GM19238 (cell line): ENCODE results near the gene F8.
A peak's percentile ranks its signal among the peaks of the same experiment; 100 is the strongest.
"Not testable (repeated sequence)": the region's sequence is repeated elsewhere in the genome, so short reads cannot be mapped to it uniquely, and the experiment has no call there.

Experiments used
- DNase-seq: peaks from one replicate; pipeline ENCODE4 v3.0.0; 2011; ENCODE audit warnings: low spot score; ENCODE audit not compliant: insufficient read length

F8 gene

DNA sequence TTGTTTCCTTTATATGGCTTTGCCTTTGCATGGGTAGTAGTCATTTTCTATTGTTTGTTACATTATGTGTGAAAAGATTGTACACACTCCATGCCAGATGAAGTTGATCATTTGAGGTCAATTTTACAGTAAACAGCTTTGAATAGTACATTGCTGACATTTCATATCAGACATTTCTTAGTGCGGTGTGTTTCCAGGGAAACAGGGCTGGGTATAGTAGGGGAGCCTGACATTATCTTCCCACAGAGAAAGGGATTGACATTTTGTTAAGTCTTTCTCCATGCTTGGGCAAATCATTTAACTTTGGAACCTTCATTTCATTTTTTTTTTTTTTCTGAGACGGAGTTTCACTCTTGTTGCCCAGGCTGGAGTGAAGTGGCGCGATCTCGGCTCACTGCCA lies 9.1 kb upstream of the F8 start:
- DNase-seq, result no peak

- DNase-seq, result no peak
These were observed 6.4 kb upstream of the F8 start for GRCh38 chrX:155028877-155029291.

- no peak for DNase-seq
These were observed 5.6 kb upstream of the F8 start for GRCh38 chrX:155028129-155028528.

- DNase-seq, result no peak
These were observed 5.1 kb upstream of the F8 start for GRCh38 chrX:155027509-155028066.

GRCh38 chrX:155026727-155027508 lies 4.4 kb upstream of the F8 start, which contains the start of gene FUNDC2:
TSS of gene FUNDC2 (plus strand) at chrX:155026844. CDS start at chrX:155026939, 95 bp downstream.
- peak; percentile 55 for DNase-seq

DNA sequence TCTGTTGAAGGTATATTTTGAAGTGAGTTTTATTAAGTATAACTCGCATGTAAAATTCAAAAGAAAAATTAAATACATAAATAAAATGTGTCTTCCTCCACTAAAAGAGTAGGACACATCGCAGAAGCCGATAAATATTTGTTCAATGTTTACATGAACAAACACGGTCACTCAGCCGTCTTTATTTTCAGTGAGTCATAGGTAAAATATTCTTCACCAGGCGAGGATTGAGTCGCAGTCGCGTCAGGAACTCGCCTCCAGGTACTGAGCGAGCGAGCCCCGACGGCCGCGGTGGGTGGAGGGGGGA lies 3.9 kb upstream of the F8 start:
- DNase-seq, result no peak

- no peak for DNase-seq
These were observed 1.6 kb upstream of the F8 start for GRCh38 chrX:155023907-155024833.

DNA sequence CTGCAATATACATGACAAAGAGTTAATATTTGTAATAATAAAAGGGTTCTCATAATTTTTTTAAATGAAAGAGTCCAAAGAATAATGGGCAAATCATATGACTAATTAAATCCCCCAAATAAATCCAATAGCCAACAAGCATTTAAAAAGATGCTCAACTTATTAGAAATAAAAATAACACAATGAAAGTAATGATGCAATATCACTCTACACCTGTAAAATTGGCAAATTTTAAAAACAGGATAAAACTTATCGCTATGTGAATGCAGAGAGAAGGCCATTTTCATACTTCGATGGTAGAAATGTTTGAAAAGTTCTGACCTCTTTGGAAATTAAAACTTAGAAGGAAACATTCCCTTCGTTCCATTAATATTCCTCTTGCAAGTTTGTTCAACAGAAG lies 1.9 kb downstream of the F8 start:
- DNase-seq, result no peak

DNA sequence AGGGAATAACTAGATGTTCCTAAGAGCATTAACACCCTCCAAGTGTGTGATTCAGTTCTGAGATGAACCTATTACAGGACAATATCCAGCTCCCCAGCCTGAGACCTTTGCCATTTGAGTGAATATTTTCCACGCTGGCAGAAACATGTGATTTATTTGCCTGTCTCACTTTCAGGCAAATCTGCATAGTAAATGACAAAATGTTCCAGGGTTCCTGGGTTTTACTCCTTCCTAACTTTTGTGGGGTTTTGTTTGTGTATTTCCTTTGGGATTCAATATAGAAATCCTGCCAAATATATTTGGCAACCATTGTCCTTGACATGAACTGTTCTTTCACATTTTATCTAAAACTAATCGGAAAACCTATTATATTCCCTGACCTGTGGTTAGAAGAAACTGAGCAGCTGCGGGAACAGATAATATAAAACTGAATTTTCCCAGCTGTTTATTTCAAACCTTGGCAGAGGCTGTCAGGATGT lies 12.5 kb downstream of the F8 start:
- DNase-seq, result no peak

- not testable (repeated sequence) for DNase-seq
These were observed 13.9 kb downstream of the F8 start for GRCh38 chrX:155008578-155008977.

- DNase-seq, result not testable (repeated sequence)
These were observed 15.4 kb downstream of the F8 start for GRCh38 chrX:155006913-155007671.

DNA sequence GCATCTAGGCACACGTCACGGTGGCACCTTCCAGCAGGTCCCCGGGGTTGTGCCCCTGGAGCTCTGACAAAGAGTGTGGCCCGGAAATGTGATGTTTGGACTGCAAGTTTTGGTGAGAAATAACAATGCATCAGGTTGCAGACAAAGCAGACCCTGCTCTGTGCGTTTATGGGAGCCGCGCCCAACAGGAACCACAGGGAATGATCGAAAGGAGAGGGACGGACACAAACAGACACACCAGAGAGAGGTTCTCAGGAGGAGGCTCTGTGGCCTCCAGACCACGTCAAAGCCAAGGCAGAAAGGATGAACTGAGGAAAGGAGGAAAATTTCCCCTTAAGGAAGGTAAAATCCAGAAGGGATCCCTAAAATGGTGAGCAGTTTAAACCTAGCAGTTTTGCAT lies 16.1 kb downstream of the F8 start:
- not testable (repeated sequence) for DNase-seq

- DNase-seq, result no peak
These were observed 17.3 kb downstream of the F8 start for GRCh38 chrX:155005190-155005589.

GRCh38 chrX:155001873-155002272 lies 20.6 kb downstream of the F8 start:
- no peak for DNase-seq

- no peak for DNase-seq
These were observed 21.7 kb downstream of the F8 start for GRCh38 chrX:155000841-155001240.

GRCh38 chrX:154998204-154998880 lies 24.2 kb downstream of the F8 start:
- no peak for DNase-seq

- DNase-seq, result no peak
These were observed 31.0 kb downstream of the F8 start for GRCh38 chrX:154991476-154991875.

GRCh38 chrX:154991039-154991438 lies 31.5 kb downstream of the F8 start:
- DNase-seq, result no peak

DNA sequence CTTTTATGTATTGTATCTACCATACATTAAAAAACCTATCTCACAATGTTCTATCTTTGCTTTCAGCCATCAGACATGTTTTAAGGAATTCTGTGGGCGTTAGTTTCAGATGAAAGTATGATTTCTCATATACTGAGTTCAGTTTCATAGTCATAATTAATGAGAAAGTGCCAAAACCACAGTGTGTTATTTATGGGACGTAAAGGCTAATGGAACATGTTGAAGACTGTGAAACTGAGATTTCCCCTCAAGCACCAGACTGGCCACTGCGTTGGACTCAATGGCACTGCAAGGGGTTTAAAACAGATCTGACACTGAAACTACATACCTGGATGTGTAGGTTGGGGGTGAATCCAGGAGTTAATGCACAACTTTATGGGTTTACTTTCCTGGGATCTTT lies 32.0 kb downstream of the F8 start:
- no peak for DNase-seq

DNA sequence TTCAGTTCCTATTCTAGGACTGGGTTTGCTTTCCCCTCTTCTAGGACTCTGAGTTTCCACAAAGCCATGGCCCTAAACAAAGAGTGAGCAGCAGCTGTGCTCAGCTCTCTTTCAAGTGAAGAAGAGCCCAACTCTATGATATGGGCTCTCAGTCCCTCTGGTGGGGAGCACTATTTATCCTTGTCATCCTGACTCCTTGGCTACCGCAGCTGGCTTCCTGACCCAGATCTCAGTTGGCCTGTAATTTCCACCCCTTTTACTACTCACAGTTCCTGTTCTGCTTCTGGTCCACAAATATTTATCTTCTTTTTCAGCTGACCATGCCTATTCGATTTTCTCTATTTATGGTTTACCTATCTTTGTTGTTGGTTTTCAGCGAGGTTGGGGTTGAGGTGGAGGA lies 33.8 kb downstream of the F8 start:
- DNase-seq, result no peak

GRCh38 chrX:154987940-154988339 lies 34.6 kb downstream of the F8 start:
- DNase-seq, result no peak
